Adrenal gland (tissue), 12 donors: ENCODE results near the gene CORO2A. TPM values are rescaled to one million over a fixed set of nuclear protein-coding genes. Genes with fewer than 3 reads are reported as not detected.
"Not testable (repeated sequence)": the region's sequence is repeated elsewhere in the genome, so short reads cannot be mapped to it uniquely, and the experiment has no call there.

Source experiments
- DNase-seq, 7 donors: peaks; one replicate each; pipeline ENCODE4 v3.0.0-alpha.2; 2019 to 2020
- H3K27ac ChIP-seq, 5 donors: fragments of 200-600 bp; sonication (generic) in 4 of 5; 1 replicate in 3 of 5; 2 replicates in 2 of 5; pipeline versions ENCODE4 v1.5.1 to v1.8.0; 2016 to 2020; ENCODE audit warnings: mild to moderate bottlenecking in 1 of 5
- H3K27me3 ChIP-seq: fragments of 200-600 bp; 2 replicates; pipeline ENCODE4 v1.8.0; 2021
- H3K36me3 ChIP-seq, 2 donors: fragments of 200-600 bp; replicated peaks in 1 of 2; 1 replicate in 1 of 2; 2 replicates in 1 of 2; pipeline versions ENCODE4 v1.5.1 to v1.8.0; 2018 to 2022
- H3K4me1 ChIP-seq, 2 donors: fragments of 200-600 bp; replicated peaks in 1 of 2; 1 replicate in 1 of 2; 2 replicates in 1 of 2; pipeline versions ENCODE4 v1.5.1 to v1.8.0; 2018 to 2021
- H3K4me3 ChIP-seq, 4 donors: fragments of 200-600 bp; sonication (generic) in 3 of 4; one replicate each; pipeline ENCODE4 v1.5.1; 2016 to 2018
- H3K9me3 ChIP-seq, 3 donors: fragments of 200-600 bp; sonication (generic) in 1 of 3; replicated peaks in 1 of 3; 1 replicate in 2 of 3; 2 replicates in 1 of 3; pipeline versions ENCODE4 v1.5.1 to v1.8.0; 2016 to 2021
- CTCF ChIP-seq, 6 experiments: fragments of 450-650 bp in 4 of 6; fragments of 200-600 bp in 2 of 6; sonication (generic) in 1 of 6; IDR thresholded peaks; 1 replicate in 5 of 6; 2 replicates in 1 of 6; pipeline versions ENCODE4 v1.5.1 to v1.8.0; 2016 to 2021; ENCODE audit warnings: antibody characterized with exemption in 6 of 6, mild to moderate bottlenecking in 2 of 6, moderate library complexity in 1 of 6
- POLR2A ChIP-seq, 2 donors: fragments of 450-650 bp; IDR thresholded peaks; one replicate each; pipeline ENCODE4 v1.6.1; 2017; ENCODE audit warnings: antibody characterized with exemption in 2 of 2, mild to moderate bottlenecking in 2 of 2, moderate library complexity in 1 of 2
- WGBS, 4 donors: extraction: QIAGEN DNeasy Blood & Tissue Kit in 2 of 4; methylation state at CpG; one replicate each; pipeline versions ENCODE4 v1.1.5 to v1.1.7; 2013 to 2017; 5-methylcytosine and 5-hydroxymethylcytosine counted together
- intact Hi-C, 2 donors: fragments of 100-400 bp; cut with DNase I; formaldehyde crosslinking; loops; one replicate each; pipeline versions ENCODE4 v1.14.1 to v1.15.0; 2022 to 2023
- polyA plus RNA-seq, 3 donors: library from polyadenylated mRNA; stranded (reverse); fragments of 200-250 nt in 2 of 3; fragments of 350-450 nt in 1 of 3; fragmentation: Illumina TruSeq in 1 of 3; extraction: RNeasy Lipid Tissue Mini Kit (QIAGEN cat#74804) in 1 of 3; gene quantifications; one replicate each; pipeline ENCODE4 v1.2.3, GENCODE V29; 2013 to 2014
- total RNA-seq, 9 donors: library from RNA; depleted of rRNA in 4 of 9; stranded (reverse); fragments of >200 nt in 4 of 9; fragments of 120-200 nt in 1 of 9; fragmentation: NEBNext Ultra II Directional in 1 of 9; extraction: Animal tissue kit (Norgen Biotek cat#: 25700) in 1 of 9; gene quantifications; one replicate each; pipeline versions ENCODE4 v1.1.0 to v1.2.4, GENCODE V29; 2013 to 2023
- donor health status: healthy with polysubstance abuse.
- donor health status: Bipolar disorder and iron deficiency.
- donor health status: DM: yes; HTN: yes; CAD: no.
- donor health status: DM: no; HTN: no; CAD: no.
- donor health status: DM: no; HTN: no; CAD: no.
- donor health status: DM: yes; HTN: yes; CAD: no.

The CORO2A gene
- total and polyA plus RNA-seq, 12 donors = 0.06 to 3.9 (median 1.2) TPM

- Histone ChIP-seq H3K4me3 (no peak overlapping the region), H3K9me3 (no peaks in the 10 kb centered on the region), H3K4me1 (no peaks in the 10 kb centered on the region), H3K27ac (no peak overlapping the region), H3K27me3 (no peaks in the 10 kb centered on the region), H3K36me3 (no peaks in the 10 kb centered on the region)
- TF ChIP-seq CTCF (IDR thresholded peaks at IDR 0.05) (no peak), POLR2A (IDR thresholded peaks at IDR 0.05) (no peak)
- DNase-seq = peak in 1 of 7 donors; percentile 51
- 76 to 85% (median 81%) methylated on average over 13 to 14 of the region's 14 CpGs for WGBS, 4 donors
- intact Hi-C loops = no loop called here
Observed at GRCh38 chr9:98132806-98133631, 59.4 kb downstream of the CORO2A start.

- WGBS, 4 donors = 65 to 77% (median 76%) methylated on average over 5 to 9 of the region's 9 CpGs
- Histone ChIP-seq H3K4me1 (no peaks in the 10 kb centered on the region), H3K27me3 (no peaks in the 10 kb centered on the region), H3K4me3 (no peak overlapping the region), H3K9me3 (no peaks in the 10 kb centered on the region), H3K36me3 (no peaks in the 10 kb centered on the region), H3K27ac (no peak overlapping the region)
- TF ChIP-seq CTCF (IDR thresholded peaks at IDR 0.05) (no peak), POLR2A (IDR thresholded peaks at IDR 0.05) (no peak)
- DNase-seq = peak in 1 of 7 donors; percentile 45
- intact Hi-C loops = no loop called here
Observed at GRCh38 chr9:98132158-98132557, 60.3 kb downstream of the CORO2A start.

- no peaks in the 10 kb centered on the region for H3K27me3 ChIP-seq
- no peak overlapping the region for H3K27ac ChIP-seq
- no peak overlapping the region for H3K4me3 ChIP-seq
- H3K4me1 ChIP-seq = no peaks in the 10 kb centered on the region
- TF ChIP-seq CTCF (IDR thresholded peaks at IDR 0.05) (no peak), POLR2A (IDR thresholded peaks at IDR 0.05) (no peak)
- WGBS, 4 donors = 67 to 84% (median 82%) methylated on average over 7 to 13 of the region's 13 CpGs
- intact Hi-C loops = no loop called here
- DNase-seq = peak in 1 of 7 donors; percentile 44
- H3K9me3 ChIP-seq = no peaks in the 10 kb centered on the region
- no peaks in the 10 kb centered on the region for H3K36me3 ChIP-seq
Observed at GRCh38 chr9:98130576-98131228, 61.7 kb downstream of the CORO2A start.

- H3K4me1 ChIP-seq, H3K27ac ChIP-seq, H3K36me3 ChIP-seq, DNase-seq, H3K9me3 ChIP-seq, intact Hi-C loops, H3K27me3 ChIP-seq, H3K4me3 ChIP-seq: not testable (repeated sequence)
- WGBS, 4 donors = 80 to 95% (median 90%) methylated on average over 4 of the region's 4 CpGs
Observed at GRCh38 chr9:98130060-98130459, 62.4 kb downstream of the CORO2A start.
